Measurements from ENCODE around the gene RNF128. TPM values are rescaled to one million over a fixed set of nuclear protein-coding genes. Genes with fewer than 3 reads are reported as not detected.

The RNF128 gene
- total RNA-seq, 1 donor from 2014 or later: 18.1 TPM

DNA sequence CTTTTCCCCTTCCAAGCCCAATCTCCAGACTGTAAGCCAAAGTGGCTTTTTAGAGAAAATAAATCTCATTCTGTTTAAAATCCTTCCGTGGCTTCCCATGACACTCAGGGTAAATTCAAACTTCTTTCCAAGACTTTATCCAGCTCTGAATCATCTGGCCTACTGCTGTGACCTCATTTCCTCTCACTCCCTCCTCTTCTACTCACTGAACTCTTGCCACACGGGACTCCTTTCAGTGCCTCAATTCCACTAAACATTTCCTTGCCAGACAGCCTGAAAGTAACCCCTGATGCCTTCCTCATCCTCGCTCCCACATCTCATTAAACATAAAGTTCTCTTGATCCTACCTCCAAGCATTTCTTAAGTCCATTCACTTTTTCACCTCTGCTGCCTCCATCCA lies 27.8 kb upstream of the RNF128 start:
- intact Hi-C loops (cut with DNase I): no loop called here
- TF ChIP-seq, protein P1, sequence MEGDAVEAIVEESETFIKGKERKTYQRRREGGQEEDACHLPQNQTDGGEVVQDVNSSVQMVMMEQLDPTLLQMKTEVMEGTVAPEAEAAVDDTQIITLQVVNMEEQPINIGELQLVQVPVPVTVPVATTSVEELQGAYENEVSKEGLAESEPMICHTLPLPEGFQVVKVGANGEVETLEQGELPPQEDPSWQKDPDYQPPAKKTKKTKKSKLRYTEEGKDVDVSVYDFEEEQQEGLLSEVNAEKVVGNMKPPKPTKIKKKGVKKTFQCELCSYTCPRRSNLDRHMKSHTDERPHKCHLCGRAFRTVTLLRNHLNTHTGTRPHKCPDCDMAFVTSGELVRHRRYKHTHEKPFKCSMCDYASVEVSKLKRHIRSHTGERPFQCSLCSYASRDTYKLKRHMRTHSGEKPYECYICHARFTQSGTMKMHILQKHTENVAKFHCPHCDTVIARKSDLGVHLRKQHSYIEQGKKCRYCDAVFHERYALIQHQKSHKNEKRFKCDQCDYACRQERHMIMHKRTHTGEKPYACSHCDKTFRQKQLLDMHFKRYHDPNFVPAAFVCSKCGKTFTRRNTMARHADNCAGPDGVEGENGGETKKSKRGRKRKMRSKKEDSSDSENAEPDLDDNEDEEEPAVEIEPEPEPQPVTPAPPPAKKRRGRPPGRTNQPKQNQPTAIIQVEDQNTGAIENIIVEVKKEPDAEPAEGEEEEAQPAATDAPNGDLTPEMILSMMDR (IDR thresholded peaks at IDR 0.05): no peak
- Histone ChIP-seq H3K27me3 (no peaks in the 10 kb centered on the region), H3K4me3 (no peak overlapping the region), H3K4me1 (no peaks in the 10 kb centered on the region), H3K9me3 (no peaks in the 10 kb centered on the region), H3K27ac (no peak overlapping the region), H3K36me3 (no peaks in the 10 kb centered on the region)
- ATAC-seq: no peak
- no peak for DNase-seq

DNA sequence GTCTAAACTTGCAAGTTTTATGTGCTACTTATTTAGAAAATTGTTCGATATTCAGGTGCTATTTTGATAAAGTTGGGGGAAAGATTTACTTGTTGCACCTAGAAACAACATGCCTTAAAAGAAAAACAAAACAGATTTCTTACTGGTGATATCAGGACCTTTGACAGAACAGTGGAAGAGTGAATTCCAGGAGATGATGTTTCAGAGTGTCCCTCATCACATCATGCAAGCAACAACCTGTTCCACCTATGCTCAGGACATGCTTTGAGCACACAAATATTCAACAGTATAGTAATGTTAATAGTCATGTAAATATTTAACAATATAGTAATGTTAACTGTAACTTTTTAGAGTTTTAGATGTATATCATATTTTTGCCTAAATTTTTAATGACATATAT lies 23.9 kb upstream of the RNF128 start:
- TF ChIP-seq, protein P1 (IDR thresholded peaks at IDR 0.05): no peak
- Histone ChIP-seq H3K36me3 (no peaks in the 10 kb centered on the region), H3K27me3 (no peaks in the 10 kb centered on the region), H3K4me1 (no peaks in the 10 kb centered on the region), H3K27ac (no peak overlapping the region), H3K4me3 (no peak overlapping the region), H3K9me3 (no peaks in the 10 kb centered on the region)
- ATAC-seq: no peak
- no peak for DNase-seq
- intact Hi-C loops (cut with DNase I): no loop called here

DNA sequence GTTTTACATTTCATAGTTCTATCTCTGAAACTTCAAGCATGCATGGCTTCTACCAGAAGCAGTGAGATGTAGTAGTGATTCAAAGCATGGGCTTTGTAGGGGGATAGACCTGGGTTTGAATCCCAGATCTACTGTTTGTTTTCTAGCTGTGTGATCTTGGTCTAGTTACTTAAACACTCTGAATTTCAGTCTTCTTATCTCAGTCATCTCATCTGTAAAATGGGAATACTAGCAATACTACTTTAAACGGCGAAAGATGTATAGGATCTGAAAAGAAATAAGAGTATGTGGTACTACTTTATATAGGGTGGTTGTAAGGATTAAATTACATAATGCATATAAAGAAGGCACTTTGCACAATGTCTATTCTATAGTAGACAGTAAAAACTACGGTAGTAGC lies 20.0 kb upstream of the RNF128 start:
- Histone ChIP-seq H3K4me1 (no peaks in the 10 kb centered on the region), H3K4me3 (no peak overlapping the region), H3K36me3 (no peaks in the 10 kb centered on the region), H3K27ac (no peak overlapping the region), H3K9me3 (no peaks in the 10 kb centered on the region), H3K27me3 (no peaks in the 10 kb centered on the region)
- TF ChIP-seq, protein P1 (IDR thresholded peaks at IDR 0.05): no peak
- DNase-seq (no peak), ATAC-seq (no peak)
- intact Hi-C loops (cut with DNase I): no loop called here

DNA sequence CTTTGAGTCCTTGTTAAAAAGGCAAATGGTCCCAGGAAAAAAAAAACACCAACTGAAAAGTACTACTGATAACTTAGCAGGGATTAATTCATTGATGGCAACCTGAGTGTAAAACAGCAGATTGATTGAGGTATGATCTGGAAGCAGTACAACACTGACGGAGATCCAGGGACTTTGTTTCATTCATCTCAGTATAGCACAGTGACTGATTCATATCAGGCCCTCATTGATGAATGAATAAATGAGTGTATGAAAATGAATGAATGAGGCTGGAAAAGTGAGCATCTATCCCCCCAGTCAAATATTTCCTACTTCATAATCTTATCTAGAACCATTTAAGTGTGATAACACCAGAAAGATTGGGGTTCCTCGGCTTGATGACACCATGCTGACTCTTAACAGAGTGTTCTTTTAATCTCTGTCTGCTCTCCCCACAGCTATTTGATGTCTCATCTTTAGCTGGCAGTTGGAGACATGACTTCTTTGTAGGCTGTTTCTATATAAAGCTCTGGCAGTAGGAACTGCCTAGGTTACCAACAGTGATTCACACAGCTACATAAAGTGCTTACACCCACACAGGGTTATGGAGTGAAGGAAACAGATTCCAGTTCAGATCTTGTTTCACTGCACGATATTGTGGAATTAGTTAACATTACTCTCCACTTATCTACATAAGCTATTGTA lies 18.6 kb upstream of the RNF128 start:
- no peaks in the 10 kb centered on the region for H3K4me1 ChIP-seq
- H3K9me3 ChIP-seq: no peaks in the 10 kb centered on the region
- TF ChIP-seq, protein P1 (IDR thresholded peaks at IDR 0.05): no peak
- no peak for ATAC-seq
- H3K4me3 ChIP-seq: no peak overlapping the region
- intact Hi-C loops (cut with DNase I): no loop called here
- no peak overlapping the region for H3K27ac ChIP-seq
- H3K36me3 ChIP-seq: no peaks in the 10 kb centered on the region
- H3K27me3 ChIP-seq: no peaks in the 10 kb centered on the region
- no peak for DNase-seq

DNA sequence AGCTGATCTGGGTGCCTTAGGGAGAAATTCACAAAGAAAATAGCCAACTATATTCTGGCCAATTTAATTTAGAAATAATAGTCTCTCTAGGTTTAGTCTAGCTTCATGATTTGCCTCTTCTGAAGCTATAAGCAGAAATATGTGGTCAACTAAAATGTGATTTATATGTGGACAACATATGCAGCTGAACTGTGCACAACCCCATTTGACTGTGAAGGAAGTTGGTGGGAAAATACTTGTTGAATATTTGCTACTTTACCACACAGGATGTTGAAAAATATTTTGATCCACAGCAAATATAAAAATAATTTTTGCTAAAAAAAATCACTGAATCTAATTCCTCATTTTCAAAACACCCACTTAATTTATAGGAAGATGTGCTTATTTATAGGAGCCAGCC lies 15.7 kb upstream of the RNF128 start:
- no peaks in the 10 kb centered on the region for H3K4me1 ChIP-seq
- TF ChIP-seq, protein P1 (IDR thresholded peaks at IDR 0.05): no peak
- H3K27ac ChIP-seq: no peak overlapping the region
- H3K9me3 ChIP-seq: no peaks in the 10 kb centered on the region
- H3K4me3 ChIP-seq: no peak overlapping the region
- intact Hi-C loops (cut with DNase I): no loop called here
- no peaks in the 10 kb centered on the region for H3K27me3 ChIP-seq
- no peak for DNase-seq
- no peaks in the 10 kb centered on the region for H3K36me3 ChIP-seq
- no peak for ATAC-seq

DNA sequence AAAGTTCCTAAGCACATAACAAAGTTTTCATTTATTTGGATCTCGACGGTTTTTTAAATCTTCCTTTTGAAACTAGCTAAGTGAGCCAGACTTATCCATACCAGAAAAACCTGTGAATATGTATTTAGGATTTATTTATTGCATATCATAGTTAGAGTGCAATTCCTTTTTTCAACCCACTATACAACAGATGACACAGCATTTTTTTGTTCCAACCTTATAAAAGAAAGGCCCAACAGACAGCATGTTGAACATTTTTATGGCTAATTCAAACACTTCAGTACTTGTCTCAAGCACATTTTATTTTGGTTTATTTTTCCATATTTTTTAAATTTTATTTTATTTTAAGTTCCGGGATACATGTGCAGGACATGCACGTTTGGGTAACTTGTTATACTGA lies 15.1 kb upstream of the RNF128 start:
- no peak overlapping the region for H3K27ac ChIP-seq
- no peak overlapping the region for H3K4me3 ChIP-seq
- H3K4me1 ChIP-seq: no peaks in the 10 kb centered on the region
- DNase-seq: no peak
- H3K36me3 ChIP-seq: no peaks in the 10 kb centered on the region
- no peak for ATAC-seq
- intact Hi-C loops (cut with DNase I): no loop called here
- no peaks in the 10 kb centered on the region for H3K9me3 ChIP-seq
- H3K27me3 ChIP-seq: no peaks in the 10 kb centered on the region
- TF ChIP-seq, protein P1 (IDR thresholded peaks at IDR 0.05): no peak
